Iris pigment epithelial cell (primary cell): ENCODE results near the gene FGGY.
"Not testable (repeated sequence)": the region's sequence is repeated elsewhere in the genome, so short reads cannot be mapped to it uniquely, and the experiment has no call there.

ENCODE experiments used
- DNase-seq: peaks from one replicate; pipeline ENCODE4 v3.0.0-alpha.2; 2011; ENCODE audit warnings: low read depth

The FGGY gene

GRCh38 chr1:59296358-59297256 is at the start of gene FGGY:
Gene FGGY (plus strand): TSS chr1:59297094. CDS start chr1:59321550, 24,456 bp downstream.
- peak; percentile 99 for DNase-seq

- DNase-seq = no peak
Observed at GRCh38 chr1:59248758-59249157, 48.1 kb upstream of the FGGY start.

GRCh38 chr1:59249396-59250137 is 47.3 kb upstream of the FGGY start:
- DNase-seq = no peak

GRCh38 chr1:59251061-59251460 is 45.8 kb upstream of the FGGY start:
- not testable (repeated sequence) for DNase-seq

- not testable (repeated sequence) for DNase-seq
Observed at GRCh38 chr1:59256429-59256828, 40.5 kb upstream of the FGGY start.

DNA sequence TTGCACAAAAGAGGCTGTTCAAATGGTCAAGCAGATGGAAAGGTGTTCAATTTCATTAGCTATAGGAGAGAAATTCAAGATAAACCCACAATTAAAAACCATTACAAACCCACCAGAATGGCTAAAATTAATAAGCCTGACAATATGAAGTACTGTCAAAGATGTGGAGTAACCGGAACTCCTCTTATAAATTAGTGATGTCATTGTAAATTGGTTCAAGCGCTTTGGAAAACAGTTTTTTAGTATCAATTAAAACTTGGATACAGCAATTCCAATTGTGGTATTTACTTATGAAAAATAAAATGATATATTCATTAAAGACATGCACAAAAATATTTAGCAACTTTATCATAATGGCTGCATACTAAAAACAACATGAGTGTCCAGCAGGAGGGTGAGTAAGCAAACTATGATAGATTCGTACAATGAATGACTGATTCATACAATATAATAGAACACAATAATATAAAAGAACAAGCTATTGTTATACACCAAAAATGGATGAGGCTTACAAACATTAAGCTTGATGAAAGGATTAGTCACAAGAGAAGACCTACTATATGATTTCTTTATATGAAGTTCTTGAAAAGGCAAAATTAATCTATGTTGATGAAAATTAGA is 38.4 kb upstream of the FGGY start:
- DNase-seq = no peak

DNA sequence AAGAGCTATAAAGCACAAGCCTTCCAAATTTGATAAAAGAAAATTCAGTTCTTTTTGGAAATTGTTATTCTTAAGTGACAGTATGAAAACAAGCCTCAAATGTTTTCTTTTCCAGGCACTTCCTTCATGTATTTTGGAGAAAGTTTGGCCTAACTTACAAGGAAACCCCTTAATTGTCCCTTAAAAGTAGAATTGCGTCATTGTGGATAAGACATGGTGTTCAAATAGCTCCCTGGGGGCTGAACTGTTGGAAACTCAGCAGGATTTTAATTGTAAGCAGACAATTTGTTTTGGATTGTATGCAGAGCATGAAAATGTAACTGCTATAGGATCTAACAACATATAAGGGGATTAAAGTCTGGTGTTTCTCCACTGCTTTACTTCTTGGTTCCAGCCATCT is 35.4 kb upstream of the FGGY start:
- no peak for DNase-seq

GRCh38 chr1:59262631-59263030 is 34.3 kb upstream of the FGGY start:
- DNase-seq = no peak

GRCh38 chr1:59263111-59263510 is 33.8 kb upstream of the FGGY start:
- DNase-seq = no peak

- DNase-seq = no peak
Observed at GRCh38 chr1:59265622-59266021, 31.3 kb upstream of the FGGY start.

GRCh38 chr1:59266180-59266926 is 30.5 kb upstream of the FGGY start:
- no peak for DNase-seq

DNA sequence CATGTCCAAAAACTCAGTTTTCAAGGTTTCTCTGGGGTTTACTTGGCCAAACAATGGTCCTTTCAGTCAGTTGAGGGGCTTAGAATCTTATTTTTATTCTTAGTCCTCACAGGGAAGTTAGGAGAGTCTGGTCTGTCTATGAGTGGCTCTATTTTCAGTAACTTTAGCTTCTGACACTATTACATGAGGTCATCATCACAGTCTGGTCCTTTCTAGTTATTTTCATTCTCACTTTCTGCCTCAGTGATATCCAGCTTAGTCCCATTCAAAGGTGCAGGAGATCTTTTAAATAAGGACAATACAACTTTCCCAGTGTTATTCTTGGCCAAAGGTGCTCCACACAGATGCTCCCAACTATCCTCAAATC is 30.0 kb upstream of the FGGY start:
- DNase-seq = no peak

- no peak for DNase-seq
Observed at GRCh38 chr1:59268406-59268805, 28.5 kb upstream of the FGGY start.

DNA sequence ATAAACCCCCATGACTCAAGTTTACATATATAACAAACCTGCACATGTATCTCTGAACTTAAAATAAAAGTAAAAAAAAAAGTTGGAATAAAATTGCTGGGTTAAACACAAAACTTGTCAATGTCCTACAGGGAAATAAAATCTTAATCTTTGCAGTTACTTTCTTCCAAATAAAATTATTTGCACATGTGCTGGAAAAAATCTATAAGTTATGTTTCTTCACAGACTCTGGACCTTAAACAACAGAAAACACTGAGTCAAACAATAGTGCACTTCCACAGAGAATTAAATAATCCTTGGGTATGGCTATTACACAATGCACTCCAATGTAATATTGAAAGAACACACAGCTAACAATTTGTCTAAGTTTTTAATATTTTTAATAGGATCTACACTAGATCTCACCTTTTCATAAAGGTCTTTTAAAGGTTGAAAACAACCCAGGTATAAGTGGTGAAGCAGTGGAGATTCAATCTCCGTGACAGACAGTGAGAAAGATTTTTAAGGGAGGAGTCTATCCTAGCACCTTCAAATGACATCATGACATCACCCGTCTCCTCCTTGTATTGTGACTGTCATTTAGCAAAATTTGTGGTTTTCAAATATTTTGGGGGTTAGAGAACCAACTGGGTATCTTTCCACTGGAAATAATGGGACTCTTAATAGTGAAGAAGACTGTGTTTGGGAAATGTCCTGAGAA is 25.2 kb upstream of the FGGY start:
- DNase-seq = no peak

- peak; percentile 84 for DNase-seq
Observed at GRCh38 chr1:59272507-59272906, 24.4 kb upstream of the FGGY start.

DNA sequence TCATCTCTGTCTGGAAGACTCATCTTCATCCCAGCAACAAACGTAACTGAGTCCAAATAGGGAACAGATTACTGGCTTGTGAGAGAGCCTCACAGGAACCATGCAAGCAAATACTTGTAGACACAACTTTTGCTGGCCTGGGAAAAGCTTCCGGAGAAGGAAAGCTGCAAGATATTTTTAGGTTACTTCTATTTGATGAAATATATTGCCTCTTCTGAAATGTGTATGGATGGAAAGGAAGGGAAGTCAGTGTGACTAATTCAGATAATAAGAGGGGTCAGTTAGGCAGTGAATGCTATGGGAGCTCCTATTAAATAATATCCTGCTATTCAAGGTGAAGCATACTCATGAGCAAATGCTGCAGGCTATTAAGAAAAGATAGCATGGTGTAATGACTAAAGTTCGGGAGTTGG is 20.4 kb upstream of the FGGY start:
- DNase-seq = no peak

- no peak for DNase-seq
Observed at GRCh38 chr1:59278780-59279354, 18.0 kb upstream of the FGGY start.

GRCh38 chr1:59279645-59280044 is 17.2 kb upstream of the FGGY start:
- no peak for DNase-seq

DNA sequence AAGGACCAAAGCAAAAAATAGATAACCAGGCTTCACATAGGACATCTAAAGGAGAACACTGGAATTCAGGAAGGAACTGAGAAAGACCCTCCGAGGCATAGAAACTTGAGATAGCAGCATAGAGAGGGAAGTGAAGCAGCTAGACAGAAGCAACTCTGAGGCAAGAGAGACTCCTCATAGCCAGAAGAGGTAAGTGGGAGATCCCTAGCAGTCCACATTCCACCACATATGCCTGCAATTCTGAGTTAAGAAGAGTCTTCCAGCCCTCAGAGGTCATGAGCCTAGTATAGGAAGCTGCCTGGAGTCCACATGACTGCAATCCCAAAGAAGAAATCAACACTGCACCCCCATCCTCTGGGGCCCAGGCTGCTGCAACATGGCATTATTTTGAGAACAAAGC is 13.9 kb upstream of the FGGY start:
- no peak for DNase-seq

GRCh38 chr1:59285691-59286090 is 11.2 kb upstream of the FGGY start:
- DNase-seq = no peak

- DNase-seq = no peak
Observed at GRCh38 chr1:59288046-59288445, 8.8 kb upstream of the FGGY start.
